Endodermal cell (in vitro differentiated cells): ENCODE data around the gene ALDH4A1. TPM values are rescaled to one million over a fixed set of nuclear protein-coding genes. Genes with fewer than 3 reads are reported as not detected.

Experiments used
- DNase-seq: peaks from one replicate; pipeline ENCODE4 v3.0.0-alpha.2; 2017
- H3K27ac ChIP-seq: 2 replicates; pipeline ENCODE4 v1.5.1; 2013; ENCODE audit warnings: mild to moderate bottlenecking, low read depth, low read length, moderate library complexity
- H3K27me3 ChIP-seq: 2 replicates; pipeline ENCODE4 v1.6.1; 2013; ENCODE audit warnings: mild to moderate bottlenecking, low read length, moderate library complexity; ENCODE audit not compliant: insufficient read depth, control insufficient read depth, poor library complexity, severe bottlenecking
- H3K36me3 ChIP-seq: 2 replicates; pipeline ENCODE4 v1.7.0; 2013; ENCODE audit warnings: mild to moderate bottlenecking, low read length, moderate library complexity; ENCODE audit not compliant: control insufficient read depth, insufficient read depth
- H3K4me1 ChIP-seq: one replicate; pipeline ENCODE4 v1.7.0; 2013; ENCODE audit warnings: low read length; ENCODE audit not compliant: control insufficient read depth, insufficient read depth
- H3K4me3 ChIP-seq: 2 replicates; pipeline ENCODE4 v1.5.1; 2013; ENCODE audit warnings: mild to moderate bottlenecking, low read length, moderate library complexity
- H3K9ac ChIP-seq: 2 replicates; pipeline ENCODE4 v1.6.1; 2013; ENCODE audit warnings: mild to moderate bottlenecking, low read length, moderate library complexity; ENCODE audit not compliant: poor library complexity, severe bottlenecking; ENCODE audit errors: extremely low read depth
- H3K9me3 ChIP-seq: 2 replicates; pipeline ENCODE4 v1.6.1; 2013; ENCODE audit warnings: mild to moderate bottlenecking, low read length, moderate library complexity; ENCODE audit not compliant: control insufficient read depth
- H3K27ac Mint-ChIP-seq: 2 replicates; pipeline ENCODE4 v1.8.0; 2020; ENCODE audit warnings: mixed read lengths
- H3K27me3 Mint-ChIP-seq: 2 replicates; pipeline ENCODE4 v1.8.0; 2021; ENCODE audit warnings: mild to moderate bottlenecking, mixed read lengths; ENCODE audit not compliant: insufficient read depth
- H3K36me3 Mint-ChIP-seq: 2 replicates; pipeline ENCODE4 v1.8.0; 2020; ENCODE audit warnings: low read depth, mixed read lengths
- H3K4me1 Mint-ChIP-seq: 2 replicates; pipeline ENCODE4 v1.8.0; 2020; ENCODE audit warnings: mixed read lengths
- H3K4me3 Mint-ChIP-seq: 2 replicates; pipeline ENCODE4 v1.8.0; 2020; ENCODE audit warnings: mild to moderate bottlenecking, moderate library complexity, mixed read lengths
- H3K9me3 Mint-ChIP-seq: 2 replicates; pipeline ENCODE4 v1.8.0; 2020; ENCODE audit warnings: mild to moderate bottlenecking, mixed read lengths
- CTCF ChIP-seq: fragments of 200-600 bp; sonication (generic); conservative IDR thresholded peaks from 2 replicates; pipeline ENCODE4 v1.5.0; 2021; ENCODE audit warnings: antibody characterized with exemption, mild to moderate bottlenecking
- WGBS, 2 experiments: methylation state at CpG; one replicate each; pipeline versions ENCODE4 v1.1.5 to v1.1.7; 2013; ENCODE audit warnings: missing lambda C conversion rate in 2 of 2, mixed read lengths in 1 of 2; ENCODE audit not compliant: insufficient coverage in 1 of 2, insufficient read length in 1 of 2; 5-methylcytosine and 5-hydroxymethylcytosine counted together
- total RNA-seq, 2 donors: library from RNA; stranded (reverse); fragmentation: NEBNext Ultra II Directional in 1 of 2; extraction: Animal tissue kit (Norgen Biotek cat#: 25700) in 1 of 2; gene quantifications; 2 replicates in 1 of 2; 3 replicates in 1 of 2; pipeline ENCODE4 v1.2.1, GENCODE V29; 2021

ALDH4A1 gene
- total RNA-seq, 2 donors from 2014 or later: 7.6 to 18.7 TPM

DNA sequence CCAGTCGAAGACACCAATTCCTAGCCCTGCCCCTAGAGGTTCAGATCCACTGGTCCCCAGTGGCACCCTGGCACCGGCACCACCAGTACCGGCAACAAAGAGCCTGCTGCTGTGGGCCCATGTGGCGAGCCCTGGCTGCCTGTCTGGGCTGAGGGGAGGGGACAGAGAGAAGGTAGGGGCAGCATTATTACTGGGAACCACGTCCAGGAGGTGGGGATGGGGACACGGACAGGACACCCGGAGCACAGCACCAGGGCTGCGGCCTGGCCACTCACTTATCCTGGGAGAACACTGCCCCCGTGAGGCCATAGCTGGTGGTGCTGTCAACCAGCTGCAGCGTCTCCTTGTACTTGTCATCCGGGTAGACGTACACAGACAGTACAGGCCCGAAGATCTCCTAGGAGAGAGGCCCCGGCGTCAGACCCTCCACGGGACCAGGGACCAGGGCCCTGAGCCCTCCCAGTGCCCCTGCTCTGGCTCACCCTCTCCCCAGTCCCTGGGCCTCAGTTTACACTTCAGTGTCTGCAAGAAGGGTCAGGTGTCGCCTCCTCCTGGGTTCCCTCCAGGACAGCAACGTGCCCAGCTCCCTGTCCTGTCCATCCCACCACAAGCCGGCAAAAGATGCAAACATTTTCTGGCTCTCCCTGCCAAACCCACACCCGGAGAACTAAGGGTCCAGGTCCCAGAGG is 27.1 kb downstream of the ALDH4A1 start:
- Histone ChIP-seq H3K36me3 (no peaks in the 10 kb centered on the region), H3K27me3 (no peaks in the 10 kb centered on the region), H3K4me3 (no peak overlapping the region), H3K27ac (no peak overlapping the region), H3K4me1 (no peaks in the 10 kb centered on the region), H3K9ac (no peak overlapping the region), H3K9me3 (no peaks in the 10 kb centered on the region)
- no peaks in the 10 kb centered on the region for H3K36me3 Mint-ChIP-seq
- no peak overlapping the region for H3K4me3 Mint-ChIP-seq
- peak; percentile 98 for DNase-seq
- TF ChIP-seq CTCF: peak; percentile 95
- H3K9me3 Mint-ChIP-seq: no peaks in the 10 kb centered on the region
- 60 to 62% methylated on average over 10 to 20 of the region's 20 CpGs for WGBS, 2 experiments
- H3K27ac Mint-ChIP-seq: no peak overlapping the region
- no peaks in the 10 kb centered on the region for H3K4me1 Mint-ChIP-seq
- no peaks in the 10 kb centered on the region for H3K27me3 Mint-ChIP-seq

GRCh38 chr1:18874600-18874999 is 27.8 kb downstream of the ALDH4A1 start:
- Mint-ChIP-seq H3K27me3 (no peaks in the 10 kb centered on the region), H3K27ac (no peak overlapping the region), H3K9me3 (no peaks in the 10 kb centered on the region), H3K36me3 (no peaks in the 10 kb centered on the region), H3K4me3 (no peak overlapping the region), H3K4me1 (no peaks in the 10 kb centered on the region)
- TF ChIP-seq CTCF: no peak
- no peaks in the 10 kb centered on the region for H3K36me3 ChIP-seq
- no peak overlapping the region for H3K9ac ChIP-seq
- H3K27ac ChIP-seq: no peak overlapping the region
- no peaks in the 10 kb centered on the region for H3K9me3 ChIP-seq
- no peaks in the 10 kb centered on the region for H3K4me1 ChIP-seq
- H3K27me3 ChIP-seq: no peaks in the 10 kb centered on the region
- DNase-seq: no peak
- no peak overlapping the region for H3K4me3 ChIP-seq
- 86 to 95% methylated on average over 2 to 8 of the region's 8 CpGs for WGBS, 2 experiments

- Mint-ChIP-seq H3K27me3 (no peaks in the 10 kb centered on the region), H3K9me3 (no peaks in the 10 kb centered on the region), H3K4me3 (no peak overlapping the region), H3K27ac (no peak overlapping the region), H3K4me1 (no peaks in the 10 kb centered on the region), H3K36me3 (no peaks in the 10 kb centered on the region)
- Histone ChIP-seq H3K4me3 (no peak overlapping the region), H3K9me3 (no peaks in the 10 kb centered on the region), H3K4me1 (no peaks in the 10 kb centered on the region), H3K27me3 (no peaks in the 10 kb centered on the region), H3K9ac (no peak overlapping the region), H3K27ac (no peak overlapping the region), H3K36me3 (no peaks in the 10 kb centered on the region)
- no peak for TF ChIP-seq CTCF
- WGBS, 2 experiments: 95 to 100% methylated on average over 4 to 6 of the region's 6 CpGs
- DNase-seq: no peak
Observed at GRCh38 chr1:18874036-18874435, 28.3 kb downstream of the ALDH4A1 start.
